GM12864 (cell line): Measurements from ENCODE around the gene COL9A2.
"Not testable (repeated sequence)": the region's sequence is repeated elsewhere in the genome, so short reads cannot be mapped to it uniquely, and the experiment has no call there.

Source experiments
- DNase-seq: peaks from one replicate; pipeline ENCODE4 v3.0.0-alpha.2; 2011; ENCODE audit warnings: low read depth
- H3K4me3 ChIP-seq: 2 replicates; pipeline ENCODE4 v1.5.1; 2011; ENCODE audit warnings: mild to moderate bottlenecking, low read depth, low read length, control low read depth
- TF ChIP-seq, protein P1 (sequence below): IDR thresholded peaks from 2 replicates; pipeline ENCODE4 v1.5.1; 2011; ENCODE audit warnings: low read depth, mild to moderate bottlenecking, moderate library complexity, low read length, control low read depth, inconsistent platforms; ENCODE audit errors: missing control alignments

COL9A2 gene

DNA sequence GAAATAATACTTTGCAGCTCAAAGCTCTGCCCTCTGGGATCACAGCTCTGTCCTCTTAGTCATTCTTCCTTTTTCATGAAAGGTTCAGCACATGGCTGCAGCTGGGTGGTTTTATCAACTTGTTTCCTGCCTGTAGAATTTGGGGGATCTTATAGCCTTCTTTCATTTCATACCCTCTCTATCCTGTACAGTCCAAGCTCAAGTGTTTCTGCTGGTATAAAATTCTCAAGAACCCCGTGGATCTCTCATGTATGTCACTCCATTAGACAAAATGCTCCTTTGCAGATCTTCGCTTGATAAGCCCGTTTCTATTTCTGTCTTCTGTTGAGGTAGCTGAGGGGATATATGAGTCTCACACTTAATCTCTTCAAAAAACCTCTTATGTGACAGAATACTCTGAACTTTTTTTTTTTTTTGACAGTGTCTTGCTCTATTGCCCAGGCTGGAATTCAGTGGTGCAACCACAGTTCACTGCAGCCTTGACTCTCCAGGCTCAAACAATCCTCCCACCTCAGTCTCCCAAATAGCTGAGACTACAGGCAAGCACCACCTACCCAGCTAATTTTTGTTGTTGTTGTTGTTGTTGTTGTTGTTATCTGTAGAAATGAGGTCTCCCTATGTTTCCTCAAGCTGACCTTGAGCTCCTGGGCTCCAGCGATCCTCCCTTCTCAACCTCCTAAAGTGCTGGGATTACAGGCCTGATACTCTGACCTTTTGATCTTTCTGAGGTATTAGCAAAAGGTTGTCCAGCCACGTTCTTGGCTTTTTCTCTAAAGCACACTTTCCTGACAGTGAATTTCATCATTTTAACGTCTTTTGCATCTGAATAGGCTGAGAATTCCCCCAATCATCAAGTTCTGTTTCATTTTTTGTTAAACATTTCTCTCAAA lies 24.6 kb upstream of the COL9A2 start:
- no peak overlapping the region for H3K4me3 ChIP-seq
- TF ChIP-seq, protein P1, sequence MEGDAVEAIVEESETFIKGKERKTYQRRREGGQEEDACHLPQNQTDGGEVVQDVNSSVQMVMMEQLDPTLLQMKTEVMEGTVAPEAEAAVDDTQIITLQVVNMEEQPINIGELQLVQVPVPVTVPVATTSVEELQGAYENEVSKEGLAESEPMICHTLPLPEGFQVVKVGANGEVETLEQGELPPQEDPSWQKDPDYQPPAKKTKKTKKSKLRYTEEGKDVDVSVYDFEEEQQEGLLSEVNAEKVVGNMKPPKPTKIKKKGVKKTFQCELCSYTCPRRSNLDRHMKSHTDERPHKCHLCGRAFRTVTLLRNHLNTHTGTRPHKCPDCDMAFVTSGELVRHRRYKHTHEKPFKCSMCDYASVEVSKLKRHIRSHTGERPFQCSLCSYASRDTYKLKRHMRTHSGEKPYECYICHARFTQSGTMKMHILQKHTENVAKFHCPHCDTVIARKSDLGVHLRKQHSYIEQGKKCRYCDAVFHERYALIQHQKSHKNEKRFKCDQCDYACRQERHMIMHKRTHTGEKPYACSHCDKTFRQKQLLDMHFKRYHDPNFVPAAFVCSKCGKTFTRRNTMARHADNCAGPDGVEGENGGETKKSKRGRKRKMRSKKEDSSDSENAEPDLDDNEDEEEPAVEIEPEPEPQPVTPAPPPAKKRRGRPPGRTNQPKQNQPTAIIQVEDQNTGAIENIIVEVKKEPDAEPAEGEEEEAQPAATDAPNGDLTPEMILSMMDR, result no peak
- DNase-seq, result no peak

DNA sequence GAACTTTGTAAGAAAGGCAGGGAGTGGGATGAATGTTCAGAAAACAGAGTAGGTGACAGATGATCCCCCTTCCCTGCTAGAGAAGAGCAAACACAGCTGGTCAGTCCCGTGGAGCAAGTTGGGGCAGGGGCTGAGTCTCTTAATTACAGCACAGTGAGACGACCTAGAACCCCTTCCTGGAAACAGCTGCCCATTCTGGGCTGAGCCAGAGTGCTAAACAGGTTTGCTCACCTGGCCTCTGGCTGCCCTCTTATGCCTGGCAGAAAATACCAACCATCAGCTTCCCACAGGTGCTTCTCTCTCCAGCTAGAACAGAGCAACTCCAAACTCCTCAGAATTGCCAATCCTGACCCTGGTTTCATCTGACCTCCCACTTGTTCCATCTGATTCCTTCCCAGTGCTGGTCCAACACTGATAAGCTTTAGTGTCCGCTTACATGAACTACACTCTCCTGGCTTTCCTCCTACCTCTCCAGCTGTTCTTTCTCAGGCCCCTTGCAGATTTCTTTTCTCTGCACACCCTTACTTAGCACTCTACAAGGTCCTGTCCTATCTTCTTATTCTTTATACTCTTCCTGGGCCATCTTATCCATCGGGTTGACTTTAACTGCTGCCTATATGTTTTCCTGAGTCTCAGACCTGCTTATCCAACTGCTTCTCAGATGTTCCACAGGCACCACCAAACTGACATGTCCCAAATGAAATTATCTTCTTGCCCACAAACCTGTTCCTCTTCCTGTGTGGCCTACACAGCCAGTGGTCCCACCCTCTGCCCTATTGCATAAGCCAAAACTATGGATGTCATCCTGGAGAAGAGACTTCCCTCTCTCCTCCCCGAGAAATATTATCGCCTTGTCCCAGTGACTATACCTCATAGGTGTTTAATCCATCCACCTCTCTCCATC lies 22.6 kb upstream of the COL9A2 start:
- no peak for DNase-seq
- H3K4me3 ChIP-seq, result no peak overlapping the region
- TF ChIP-seq, protein P1, result no peak

DNA sequence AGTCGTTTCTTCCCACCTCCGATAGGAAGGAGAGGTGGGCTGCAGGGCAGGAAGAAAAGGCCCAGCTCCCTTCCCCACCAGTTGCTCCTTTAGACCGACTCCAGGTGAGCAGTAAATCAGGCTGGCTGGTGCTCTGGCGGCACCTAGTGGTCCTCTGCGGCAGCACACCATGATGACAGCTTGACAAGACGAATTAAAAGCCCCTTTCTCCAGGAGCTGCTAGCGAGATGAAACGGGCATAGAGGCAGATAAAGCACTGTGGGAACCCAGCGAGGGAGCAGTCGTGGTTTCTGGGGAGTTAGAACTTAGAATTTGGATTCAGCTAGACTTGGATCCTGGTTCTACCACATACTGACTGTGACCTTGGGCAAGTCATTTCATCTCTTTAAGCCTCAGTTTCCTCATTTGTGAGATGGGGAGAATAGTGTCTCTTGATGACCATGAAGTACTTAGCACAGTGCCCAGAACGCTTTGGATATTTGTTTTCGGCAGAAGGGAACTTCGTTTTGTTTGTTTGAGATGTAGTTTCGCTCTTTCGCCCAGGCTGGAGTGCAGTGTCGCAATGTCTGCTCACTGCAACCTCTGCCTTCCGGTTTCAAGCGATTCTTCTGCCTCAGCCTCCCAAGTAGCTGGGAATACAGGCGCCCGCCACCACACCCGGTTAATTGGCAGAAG lies 21.8 kb upstream of the COL9A2 start:
- H3K4me3 ChIP-seq, result no peak overlapping the region
- peak; percentile 74 for DNase-seq
- TF ChIP-seq, protein P1, result peak; percentile 99

DNA sequence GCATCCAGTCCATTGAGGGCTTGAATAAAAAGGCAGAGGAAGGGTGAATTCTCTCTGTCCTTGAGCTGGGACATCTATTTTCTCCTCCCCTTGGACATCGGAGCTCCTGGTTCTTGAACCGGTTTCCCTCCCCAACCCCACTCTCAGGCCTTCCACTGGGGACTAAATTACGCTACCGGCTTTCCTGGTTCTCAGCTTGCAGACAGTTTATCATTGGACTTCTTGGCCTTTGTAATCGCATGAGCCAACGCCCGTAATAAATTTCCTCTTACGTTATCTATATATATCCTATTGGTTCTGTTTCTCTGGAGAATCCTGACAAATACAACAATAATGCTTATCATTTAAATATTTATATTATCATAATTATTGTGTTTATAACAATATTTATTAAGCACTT lies 20.4 kb upstream of the COL9A2 start:
- no peak for DNase-seq
- TF ChIP-seq, protein P1, result no peak
- H3K4me3 ChIP-seq, result no peak overlapping the region

DNA sequence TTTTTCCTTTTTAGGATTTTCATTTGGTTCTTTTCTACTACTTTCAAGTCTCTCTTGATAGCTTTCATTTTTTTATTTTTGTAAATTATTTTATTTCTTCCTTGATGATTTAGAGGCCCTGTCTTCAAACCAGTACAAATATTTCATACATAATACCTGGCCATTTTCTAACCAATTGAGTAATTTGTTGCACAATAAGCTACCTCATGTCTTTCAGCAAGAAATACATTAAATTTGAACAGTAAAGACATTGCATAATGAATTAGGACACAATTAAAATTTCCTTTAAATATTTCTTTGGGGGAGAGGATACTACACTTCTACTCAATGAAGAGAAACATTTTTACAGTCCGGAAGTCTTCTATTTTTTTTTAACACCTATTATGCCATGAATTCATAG lies 15.6 kb upstream of the COL9A2 start:
- TF ChIP-seq, protein P1, result no peak
- no peak for DNase-seq
- H3K4me3 ChIP-seq, result no peak overlapping the region

DNA sequence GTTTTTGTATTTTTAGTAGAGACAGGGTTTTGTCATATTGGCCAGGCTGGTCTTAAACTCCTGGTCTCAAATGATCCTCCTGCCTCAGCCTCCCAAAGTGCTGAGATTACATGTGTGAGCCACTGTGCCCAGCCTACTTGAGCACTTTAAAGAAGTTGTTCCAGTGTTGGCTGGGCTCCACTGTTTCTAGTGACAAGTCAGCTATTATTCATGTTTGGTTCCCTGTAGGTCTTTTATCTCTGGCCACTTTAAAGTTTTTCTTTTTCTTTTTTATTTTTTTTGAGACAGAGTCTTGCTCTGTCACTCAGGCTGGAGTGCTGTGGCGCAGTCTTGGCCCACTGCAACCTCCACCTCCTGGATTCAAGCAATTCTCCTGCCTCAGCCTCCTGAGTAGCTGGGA lies 14.3 kb upstream of the COL9A2 start:
- H3K4me3 ChIP-seq, result not testable (repeated sequence)

DNA sequence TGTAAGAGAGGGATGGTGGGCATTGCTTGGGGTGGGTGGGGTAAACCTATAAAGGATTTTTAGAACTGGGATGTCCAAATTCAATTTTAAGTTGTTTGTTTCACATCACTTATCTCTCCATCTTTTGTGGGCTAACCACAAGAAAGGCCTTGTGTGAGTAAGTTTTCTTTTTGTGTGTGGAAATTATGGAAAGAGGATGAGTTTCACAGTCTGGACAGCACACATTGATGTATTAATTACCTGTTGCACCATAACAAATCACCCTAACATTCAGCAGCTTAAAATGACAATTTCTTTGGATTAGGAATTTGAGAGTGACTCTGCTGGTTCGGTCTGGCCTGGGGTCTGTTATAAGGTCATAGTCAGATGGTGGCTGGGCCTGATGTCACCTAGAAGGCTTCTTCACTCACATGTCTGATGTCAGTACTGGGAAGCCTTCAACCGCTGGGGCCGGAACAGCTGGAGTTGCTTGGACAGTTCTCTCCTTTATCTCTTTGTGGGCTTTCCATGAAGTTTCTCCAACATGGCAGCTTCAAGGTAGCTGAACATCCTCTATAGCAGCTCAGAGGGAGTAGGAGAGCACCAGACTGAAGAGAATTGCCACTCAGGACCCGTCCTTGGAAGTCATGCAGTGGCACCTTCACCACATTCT lies 2.0 kb upstream of the COL9A2 start:
- TF ChIP-seq, protein P1, result no peak
- H3K4me3 ChIP-seq, result no peak overlapping the region
- DNase-seq, result no peak

More for the DNA sequence above, 14.3 kb upstream of the COL9A2 start:
- not testable (repeated sequence) for DNase-seq
